Lower lobe of right lung (tissue), 2 donors: ENCODE data around the gene BEST1. TPM values are rescaled to one million over a fixed set of nuclear protein-coding genes. Genes with fewer than 3 reads are reported as not detected.

Source experiments
- ATAC-seq, 2 donors: fragments of 200-7000 bp; cut with Tn5 transposase; one replicate each; pipeline ENCODE4 v1.9.1; 2020 to 2022; ENCODE audit warnings: mild to moderate bottlenecking in 2 of 2, moderate library complexity in 2 of 2
- DNase-seq: peaks from one replicate; pipeline ENCODE4 v3.0.0-alpha.2; 2020
- H3K27ac ChIP-seq: fragments of 200-600 bp; one replicate; pipeline ENCODE4 v1.8.0; 2022
- H3K27me3 ChIP-seq: fragments of 200-600 bp; one replicate; pipeline ENCODE4 v1.8.0; 2022; ENCODE audit warnings: low read depth
- H3K36me3 ChIP-seq: fragments of 200-600 bp; one replicate; pipeline ENCODE4 v1.8.0; 2022; ENCODE audit warnings: mild to moderate bottlenecking
- H3K4me1 ChIP-seq: fragments of 200-600 bp; one replicate; pipeline ENCODE4 v1.8.0; 2022
- H3K4me3 ChIP-seq: fragments of 200-600 bp; one replicate; pipeline ENCODE4 v1.8.0; 2022; ENCODE audit warnings: mild to moderate bottlenecking
- H3K9me3 ChIP-seq: fragments of 200-600 bp; one replicate; pipeline ENCODE4 v1.8.0; 2022
- CTCF ChIP-seq: fragments of 200-600 bp; IDR thresholded peaks from one replicate; pipeline ENCODE4 v1.8.0; 2022; ENCODE audit warnings: antibody characterized with exemption, mild to moderate bottlenecking
- intact Hi-C: fragments of 100-400 bp; cut with DNase I; formaldehyde crosslinking; loops from one replicate; pipeline ENCODE4 v1.11.0; 2022
- total RNA-seq: library from RNA; stranded (reverse); fragmentation: NEBNext Ultra II Directional; extraction: Animal tissue kit (Norgen Biotek cat#: 25700); gene quantifications from one replicate; pipeline ENCODE4 v1.2.1, GENCODE V29; 2021
- donor health status: DM: no; HTN: yes; CAD: no; lungs with severe emphysema.

The BEST1 gene
- total RNA-seq, 1 donor from 2014 or later = 14.1 TPM

- Histone ChIP-seq H3K36me3 (no peaks in the 10 kb centered on the region), H3K27me3 (peaks cover 28% of the 10 kb centered on the region), H3K9me3 (no peaks in the 10 kb centered on the region), H3K27ac (peak overlapping the region; percentile 56), H3K4me1 (peaks cover 39% of the 10 kb centered on the region), H3K4me3 (no peak overlapping the region)
- intact Hi-C loops = no loop called here
- ATAC-seq (no peak), DNase-seq (no peak)
- TF ChIP-seq CTCF = no peak
Measured at GRCh38 chr11:61919705-61920631, 30.2 kb upstream of the BEST1 start.

- DNase-seq (no peak), ATAC-seq (no peak)
- no peaks in the 10 kb centered on the region for H3K36me3 ChIP-seq
- H3K27me3 ChIP-seq = peaks cover 24% of the 10 kb centered on the region
- no peak overlapping the region for H3K27ac ChIP-seq
- no peak overlapping the region for H3K4me3 ChIP-seq
- peaks cover 39% of the 10 kb centered on the region for H3K4me1 ChIP-seq
- no peaks in the 10 kb centered on the region for H3K9me3 ChIP-seq
- no peak for TF ChIP-seq CTCF
- intact Hi-C loops = no loop called here
Measured at GRCh38 chr11:61921446-61921845, 28.7 kb upstream of the BEST1 start.

- DNase-seq (peak; percentile 72), ATAC-seq (peak; percentile 68 to 73)
- Histone ChIP-seq H3K27ac (peak overlapping the region; percentile 82), H3K27me3 (peaks cover 17% of the 10 kb centered on the region), H3K9me3 (no peaks in the 10 kb centered on the region), H3K4me1 (peaks cover 39% of the 10 kb centered on the region), H3K4me3 (no peak overlapping the region), H3K36me3 (no peaks in the 10 kb centered on the region)
- intact Hi-C loops = no loop called here
- no peak for TF ChIP-seq CTCF
Measured at GRCh38 chr11:61922539-61922938, 27.6 kb upstream of the BEST1 start.

- Histone ChIP-seq H3K4me3 (no peak overlapping the region), H3K9me3 (no peaks in the 10 kb centered on the region), H3K27ac (peak overlapping the region; percentile 82), H3K27me3 (peaks cover 10% of the 10 kb centered on the region), H3K36me3 (no peaks in the 10 kb centered on the region), H3K4me1 (peaks cover 30% of the 10 kb centered on the region)
- intact Hi-C loops = no loop called here
- peak; percentile 51 to 68 for ATAC-seq
- no peak for DNase-seq
- TF ChIP-seq CTCF = no peak
Measured at GRCh38 chr11:61923166-61924063, 26.7 kb upstream of the BEST1 start.

GRCh38 chr11:61924064-61924455, 26.1 kb upstream of the BEST1 start:
- peak overlapping the region; percentile 82 for H3K27ac ChIP-seq
- ATAC-seq = no peak
- intact Hi-C loops = no loop called here

More at GRCh38 chr11:61924064-61924455, 26.1 kb upstream of the BEST1 start:
- H3K4me1 ChIP-seq = peaks cover 24% of the 10 kb centered on the region
- peaks cover 5% of the 10 kb centered on the region for H3K27me3 ChIP-seq
- TF ChIP-seq CTCF = no peak
- H3K36me3 ChIP-seq = no peaks in the 10 kb centered on the region
- no peak for DNase-seq
- H3K4me3 ChIP-seq = no peak overlapping the region
- H3K9me3 ChIP-seq = no peaks in the 10 kb centered on the region
